Measurements from ENCODE around the gene KCNAB1. TPM values are rescaled to one million over a fixed set of nuclear protein-coding genes. Genes with fewer than 3 reads are reported as not detected.

Gene KCNAB1
- total and polyA plus RNA-seq, 10 of the 15 experiments (the other 5 are each of a cell fraction or from before 2014, with no cell fraction given): 0.11 to 0.69 (median 0.43) TPM; not detected in 6

DNA sequence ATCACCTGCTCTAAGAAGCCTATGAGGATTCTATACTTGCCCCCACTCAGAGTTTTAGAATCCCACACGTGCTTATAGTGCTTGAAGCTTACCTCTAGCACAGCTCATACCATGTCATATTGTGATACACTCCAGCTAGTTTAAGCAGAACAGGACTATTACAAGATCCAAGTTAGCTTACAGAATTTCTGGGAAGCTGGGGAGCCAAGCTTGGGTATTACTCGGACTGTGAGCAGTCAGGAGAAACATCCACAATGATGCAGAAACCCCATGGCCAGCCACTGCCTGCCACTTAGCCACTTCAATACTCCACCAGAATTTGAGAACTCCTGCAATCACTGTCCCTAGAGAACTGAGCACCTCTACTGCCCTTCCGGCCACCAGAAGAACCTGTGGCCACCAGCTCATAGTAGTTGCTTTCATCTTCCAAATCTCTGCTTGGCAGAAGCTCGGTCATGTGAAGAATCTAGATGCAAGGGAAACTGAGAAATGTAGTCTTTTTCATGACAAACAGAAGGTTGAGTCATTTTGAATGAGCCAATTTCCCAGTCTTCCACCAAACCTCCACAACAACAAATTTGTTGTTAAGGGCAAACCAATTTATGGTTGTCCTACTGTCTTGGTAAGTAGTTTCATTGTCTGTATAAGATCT, 462.3 kb downstream of the KCNAB1 start (continued):
- TF ChIP-seq BHLHE40 (IDR thresholded peaks at IDR 0.05; ENCODE audit: borderline replicate concordance in 1 of 2, low read depth in 2 of 2, low read length in 1 of 2): peak in 1 of 2 experiments; percentile 23; a peak in 1 of 4 replicates
- no peak for TF ChIP-seq RB1 (IDR thresholded peaks at IDR 0.05; ENCODE audit: borderline replicate concordance)
- TF ChIP-seq, protein P1, sequence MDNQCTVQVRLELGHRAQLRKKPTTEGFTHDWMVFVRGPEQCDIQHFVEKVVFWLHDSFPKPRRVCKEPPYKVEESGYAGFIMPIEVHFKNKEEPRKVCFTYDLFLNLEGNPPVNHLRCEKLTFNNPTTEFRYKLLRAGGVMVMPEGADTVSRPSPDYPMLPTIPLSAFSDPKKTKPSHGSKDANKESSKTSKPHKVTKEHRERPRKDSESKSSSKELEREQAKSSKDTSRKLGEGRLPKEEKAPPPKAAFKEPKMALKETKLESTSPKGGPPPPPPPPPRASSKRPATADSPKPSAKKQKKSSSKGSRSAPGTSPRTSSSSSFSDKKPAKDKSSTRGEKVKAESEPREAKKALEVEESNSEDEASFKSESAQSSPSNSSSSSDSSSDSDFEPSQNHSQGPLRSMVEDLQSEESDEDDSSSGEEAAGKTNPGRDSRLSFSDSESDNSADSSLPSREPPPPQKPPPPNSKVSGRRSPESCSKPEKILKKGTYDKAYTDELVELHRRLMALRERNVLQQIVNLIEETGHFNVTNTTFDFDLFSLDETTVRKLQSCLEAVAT (IDR thresholded peaks at IDR 0.05): no peak
- TF ChIP-seq, protein P2, sequence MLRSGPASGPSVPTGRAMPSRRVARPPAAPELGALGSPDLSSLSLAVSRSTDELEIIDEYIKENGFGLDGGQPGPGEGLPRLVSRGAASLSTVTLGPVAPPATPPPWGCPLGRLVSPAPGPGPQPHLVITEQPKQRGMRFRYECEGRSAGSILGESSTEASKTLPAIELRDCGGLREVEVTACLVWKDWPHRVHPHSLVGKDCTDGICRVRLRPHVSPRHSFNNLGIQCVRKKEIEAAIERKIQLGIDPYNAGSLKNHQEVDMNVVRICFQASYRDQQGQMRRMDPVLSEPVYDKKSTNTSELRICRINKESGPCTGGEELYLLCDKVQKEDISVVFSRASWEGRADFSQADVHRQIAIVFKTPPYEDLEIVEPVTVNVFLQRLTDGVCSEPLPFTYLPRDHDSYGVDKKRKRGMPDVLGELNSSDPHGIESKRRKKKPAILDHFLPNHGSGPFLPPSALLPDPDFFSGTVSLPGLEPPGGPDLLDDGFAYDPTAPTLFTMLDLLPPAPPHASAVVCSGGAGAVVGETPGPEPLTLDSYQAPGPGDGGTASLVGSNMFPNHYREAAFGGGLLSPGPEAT (IDR thresholded peaks at IDR 0.05; ENCODE audit: low read depth): 0 out of 2 replicates have a peak, but pooled peaks have one; percentile 30
- TF ChIP-seq TCF7 (IDR thresholded peaks at IDR 0.05; ENCODE audit: borderline replicate concordance): peak; percentile 63
- 0 out of 2 replicates have a peak, but pooled peaks have one; percentile 17 for TF ChIP-seq IRF4 (IDR thresholded peaks at IDR 0.05; ENCODE audit: low read depth, low read length)
- TF ChIP-seq, protein P3, sequence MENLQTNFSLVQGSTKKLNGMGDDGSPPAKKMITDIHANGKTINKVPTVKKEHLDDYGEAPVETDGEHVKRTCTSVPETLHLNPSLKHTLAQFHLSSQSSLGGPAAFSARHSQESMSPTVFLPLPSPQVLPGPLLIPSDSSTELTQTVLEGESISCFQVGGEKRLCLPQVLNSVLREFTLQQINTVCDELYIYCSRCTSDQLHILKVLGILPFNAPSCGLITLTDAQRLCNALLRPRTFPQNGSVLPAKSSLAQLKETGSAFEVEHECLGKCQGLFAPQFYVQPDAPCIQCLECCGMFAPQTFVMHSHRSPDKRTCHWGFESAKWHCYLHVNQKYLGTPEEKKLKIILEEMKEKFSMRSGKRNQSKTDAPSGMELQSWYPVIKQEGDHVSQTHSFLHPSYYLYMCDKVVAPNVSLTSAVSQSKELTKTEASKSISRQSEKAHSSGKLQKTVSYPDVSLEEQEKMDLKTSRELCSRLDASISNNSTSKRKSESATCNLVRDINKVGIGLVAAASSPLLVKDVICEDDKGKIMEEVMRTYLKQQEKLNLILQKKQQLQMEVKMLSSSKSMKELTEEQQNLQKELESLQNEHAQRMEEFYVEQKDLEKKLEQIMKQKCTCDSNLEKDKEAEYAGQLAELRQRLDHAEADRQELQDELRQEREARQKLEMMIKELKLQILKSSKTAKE (IDR thresholded peaks at IDR 0.05; ENCODE audit: low read depth, poor library complexity, severe bottlenecking): peak; percentile 23
- no peak for TF ChIP-seq RBBP5 (conservative IDR thresholded peaks at IDR 0.05)
- no peak for TF ChIP-seq CREB1 (IDR thresholded peaks at IDR 0.05; ENCODE audit: low read depth)
- peak; percentile 16; the same call in 1 of the 2 replicates for TF ChIP-seq CREM (IDR thresholded peaks at IDR 0.05; ENCODE audit: low read depth)
- TF ChIP-seq MEF2B (IDR thresholded peaks at IDR 0.05; ENCODE audit: partially characterized antibody, poor library complexity, severe bottlenecking): peak; percentile 62
- no peak for TF ChIP-seq ESRRA (IDR thresholded peaks at IDR 0.05; ENCODE audit: low read length)
- TF ChIP-seq CHD1 (IDR thresholded peaks at IDR 0.05; ENCODE audit: low read depth, low read length): no peak
- TF ChIP-seq, protein P4, sequence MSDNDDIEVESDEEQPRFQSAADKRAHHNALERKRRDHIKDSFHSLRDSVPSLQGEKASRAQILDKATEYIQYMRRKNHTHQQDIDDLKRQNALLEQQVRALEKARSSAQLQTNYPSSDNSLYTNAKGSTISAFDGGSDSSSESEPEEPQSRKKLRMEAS (IDR thresholded peaks at IDR 0.05; ENCODE audit: low read depth, low read length): no peak
- 0 out of 4 replicates have a peak, but pooled peaks of 1 of the 2 experiments have one; percentile 60 for TF ChIP-seq ETV6 (conservative IDR thresholded peaks at IDR 0.05 in 1 of 2, IDR thresholded peaks at IDR 0.05 in 1 of 2; ENCODE audit: borderline replicate concordance in 1 of 2, low read depth in 1 of 2)
- no peak for TF ChIP-seq STAT1 (conservative IDR thresholded peaks at IDR 0.05)
- TF ChIP-seq EP300 (IDR thresholded peaks at IDR 0.05; ENCODE audit: borderline replicate concordance in 1 of 2, control insufficient read depth in 1 of 2, low read depth in 2 of 2, low read length in 2 of 2): peak in 1 of 2 experiments; percentile 9; a peak in 2 of 4 replicates
- TF ChIP-seq SPI1 (IDR thresholded peaks at IDR 0.05; ENCODE audit: borderline replicate concordance, insufficient read depth, low read depth, low read length): no peak
- TF ChIP-seq PAX5 (IDR thresholded peaks at IDR 0.05; ENCODE audit: borderline replicate concordance, low read depth, low read length): peak; percentile 10; the same call in 1 of the 2 replicates
- TF ChIP-seq NFYA (IDR thresholded peaks at IDR 0.05; ENCODE audit: borderline replicate concordance, low read depth, low read length): no peak
